ENCODE data around the gene MVB12B. TPM values are rescaled to one million over a fixed set of nuclear protein-coding genes. Genes with fewer than 3 reads are reported as not detected.

MVB12B gene
- total and polyA plus RNA-seq, 7 donors, result 1.5 to 25.6 (median 11.6) TPM

DNA sequence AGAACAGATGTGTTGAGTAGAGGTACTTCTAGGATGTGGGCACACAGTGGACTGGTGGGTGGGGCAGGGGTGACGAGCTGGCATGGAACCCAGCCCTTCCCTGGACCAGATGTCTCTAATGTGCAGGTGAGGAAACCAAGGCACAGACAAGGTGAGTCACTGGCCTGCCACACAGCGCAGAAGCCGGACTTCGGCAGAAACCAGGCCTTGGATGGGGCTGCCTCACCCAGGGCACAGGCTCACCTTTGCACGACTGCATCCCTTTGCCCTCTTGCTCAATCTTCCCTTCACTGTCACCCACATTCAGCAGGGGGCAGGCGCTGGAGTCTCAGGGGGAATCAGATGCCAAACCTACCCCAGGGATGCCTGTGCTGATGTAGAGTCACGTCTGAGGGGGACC lies 221.7 kb downstream of the MVB12B start:
- H3K36me3 ChIP-seq (ENCODE audit: insufficient read depth in 1 of 2, low read depth in 1 of 2), result no peaks in the 10 kb centered on the region
- no peaks in the 10 kb centered on the region for H3K4me1 ChIP-seq
- intact Hi-C loops (cut with DNase I), result no loop called here
- H3K27me3 ChIP-seq (ENCODE audit: insufficient read depth in 3 of 3, low read length in 2 of 3), result peaks cover 0 to 5% (median 0%) of the 10 kb centered on the region in 3 donors
- 76 to 91% (median 83%) methylated on average over 7 of the region's 7 CpGs for WGBS, 3 donors
- H3K9me3 ChIP-seq, result no peaks in the 10 kb centered on the region
- ATAC-seq, result no peak
- H3K27ac ChIP-seq, result no peak overlapping the region
- H3K4me3 ChIP-seq, result no peak overlapping the region
- TF ChIP-seq, protein P1, sequence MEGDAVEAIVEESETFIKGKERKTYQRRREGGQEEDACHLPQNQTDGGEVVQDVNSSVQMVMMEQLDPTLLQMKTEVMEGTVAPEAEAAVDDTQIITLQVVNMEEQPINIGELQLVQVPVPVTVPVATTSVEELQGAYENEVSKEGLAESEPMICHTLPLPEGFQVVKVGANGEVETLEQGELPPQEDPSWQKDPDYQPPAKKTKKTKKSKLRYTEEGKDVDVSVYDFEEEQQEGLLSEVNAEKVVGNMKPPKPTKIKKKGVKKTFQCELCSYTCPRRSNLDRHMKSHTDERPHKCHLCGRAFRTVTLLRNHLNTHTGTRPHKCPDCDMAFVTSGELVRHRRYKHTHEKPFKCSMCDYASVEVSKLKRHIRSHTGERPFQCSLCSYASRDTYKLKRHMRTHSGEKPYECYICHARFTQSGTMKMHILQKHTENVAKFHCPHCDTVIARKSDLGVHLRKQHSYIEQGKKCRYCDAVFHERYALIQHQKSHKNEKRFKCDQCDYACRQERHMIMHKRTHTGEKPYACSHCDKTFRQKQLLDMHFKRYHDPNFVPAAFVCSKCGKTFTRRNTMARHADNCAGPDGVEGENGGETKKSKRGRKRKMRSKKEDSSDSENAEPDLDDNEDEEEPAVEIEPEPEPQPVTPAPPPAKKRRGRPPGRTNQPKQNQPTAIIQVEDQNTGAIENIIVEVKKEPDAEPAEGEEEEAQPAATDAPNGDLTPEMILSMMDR (IDR thresholded peaks at IDR 0.05), result no peak
- DNase-seq, result no peak

DNA sequence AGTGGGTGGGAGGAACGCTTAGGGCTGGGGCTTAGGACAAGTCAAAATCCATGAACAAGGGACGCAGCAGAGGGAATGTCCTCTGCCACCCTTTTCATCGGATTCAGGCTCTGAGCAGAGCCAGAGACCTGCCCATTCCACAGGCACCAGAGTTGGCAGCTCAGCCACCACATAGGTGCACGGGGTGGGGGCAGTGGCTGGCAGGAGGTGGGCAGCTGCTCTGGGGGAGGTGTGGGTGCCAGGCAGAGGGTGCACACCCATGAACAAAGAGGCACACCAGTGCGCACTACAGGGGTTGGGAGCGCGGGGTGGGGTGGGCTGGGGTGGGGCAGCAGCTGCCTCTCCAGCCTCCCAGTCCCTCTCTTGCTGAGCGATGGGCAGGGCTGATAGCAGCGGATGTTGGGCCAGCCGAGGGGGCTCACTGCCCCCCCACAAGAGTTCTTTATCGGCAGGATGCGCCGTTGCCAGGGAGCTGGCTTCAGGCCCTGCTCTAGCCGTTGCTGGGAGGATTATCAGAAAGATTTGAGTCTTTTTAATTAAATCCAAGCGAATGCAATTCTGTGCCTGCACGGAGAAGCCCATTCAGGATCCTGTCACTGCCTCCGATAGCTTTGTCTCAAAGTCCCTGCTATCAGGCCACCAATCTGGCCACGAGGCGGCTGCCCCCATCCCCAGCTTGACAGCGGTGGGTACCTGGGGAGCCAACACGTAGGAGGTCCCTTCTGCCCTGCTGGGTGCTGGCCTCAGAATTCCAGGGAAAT lies 222.8 kb downstream of the MVB12B start:
- ATAC-seq, result no peak
- DNase-seq, result no peak
- H3K9me3 ChIP-seq, result no peaks in the 10 kb centered on the region
- TF ChIP-seq, protein P1 (IDR thresholded peaks at IDR 0.05), result no peak
- H3K27ac ChIP-seq, result no peak overlapping the region
- H3K4me1 ChIP-seq, result no peaks in the 10 kb centered on the region
- H3K36me3 ChIP-seq (ENCODE audit: insufficient read depth in 1 of 2, low read depth in 1 of 2), result no peaks in the 10 kb centered on the region
- peaks cover 0 to 5% (median 0%) of the 10 kb centered on the region in 3 donors for H3K27me3 ChIP-seq (ENCODE audit: insufficient read depth in 3 of 3, low read length in 2 of 3)
- H3K4me3 ChIP-seq, result no peak overlapping the region
- WGBS, 3 donors, result 58 to 63% (median 59%) methylated on average over 19 to 21 of the region's 21 CpGs
- intact Hi-C loops (cut with DNase I), result no loop called here

- ATAC-seq (no peak), DNase-seq (no peak)
- no peak overlapping the region for H3K4me3 ChIP-seq
- H3K9me3 ChIP-seq, result no peaks in the 10 kb centered on the region
- intact Hi-C loops (cut with DNase I), result no loop called here
- peaks cover 0 to 5% (median 0%) of the 10 kb centered on the region in 3 donors for H3K27me3 ChIP-seq (ENCODE audit: insufficient read depth in 3 of 3, low read length in 2 of 3)
- H3K4me1 ChIP-seq, result no peaks in the 10 kb centered on the region
- 63 to 76% (median 65%) methylated on average over 15 of the region's 15 CpGs for WGBS, 3 donors
- TF ChIP-seq, protein P1 (IDR thresholded peaks at IDR 0.05), result no peak
- no peaks in the 10 kb centered on the region for H3K36me3 ChIP-seq (ENCODE audit: insufficient read depth in 1 of 2, low read depth in 1 of 2)
- no peak overlapping the region for H3K27ac ChIP-seq
Measured at GRCh38 chr9:126550891-126551351, 224.3 kb downstream of the MVB12B start.

DNA sequence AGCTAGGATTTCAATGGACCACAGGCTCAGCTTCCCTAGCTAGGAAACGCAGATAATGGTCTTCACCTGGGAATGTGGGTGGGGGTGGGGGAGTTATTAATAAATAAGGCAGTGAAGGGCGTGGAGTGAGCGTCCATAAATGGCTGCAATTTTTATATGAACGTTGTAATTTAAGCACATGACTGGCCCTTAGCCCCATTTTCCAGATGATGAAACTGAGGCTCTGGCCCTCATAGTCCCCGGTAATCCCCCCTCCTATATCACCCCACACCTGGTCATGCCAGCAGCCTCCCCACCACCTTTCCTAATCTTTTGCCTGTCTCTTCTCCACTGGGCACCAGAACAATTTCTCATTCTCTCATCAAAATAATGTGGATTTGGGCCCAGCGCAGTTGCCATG lies 225.2 kb downstream of the MVB12B start:
- H3K27me3 ChIP-seq (ENCODE audit: insufficient read depth in 3 of 3, low read length in 2 of 3), result peaks cover 0 to 5% (median 0%) of the 10 kb centered on the region in 3 donors
- H3K4me3 ChIP-seq, result no peak overlapping the region
- no peaks in the 10 kb centered on the region for H3K36me3 ChIP-seq (ENCODE audit: insufficient read depth in 1 of 2, low read depth in 1 of 2)
- H3K27ac ChIP-seq, result no peak overlapping the region
- H3K4me1 ChIP-seq, result no peaks in the 10 kb centered on the region
- H3K9me3 ChIP-seq, result no peaks in the 10 kb centered on the region
- intact Hi-C loops (cut with DNase I), result no loop called here
- DNase-seq, result no peak
- no peak for ATAC-seq
- whole genome bisulfite sequencing, 3 donors, result 89 to 94% (median 91%) methylated on average over 6 of the region's 6 CpGs
- TF ChIP-seq, protein P1 (IDR thresholded peaks at IDR 0.05), result no peak

All from psoas muscle (tissue), 8 donors.